NT2/D1 (cell line): Measurements from ENCODE around the gene LAMTOR5.
"Not testable (repeated sequence)": the region's sequence is repeated elsewhere in the genome, so short reads cannot be mapped to it uniquely, and the experiment has no call there.

ENCODE experiments used
- YY1 ChIP-seq: IDR thresholded peaks from 2 replicates; pipeline ENCODE4 v1.6.1; 2011; ENCODE audit not compliant: insufficient read length, insufficient read depth
- ZNF274 ChIP-seq: IDR thresholded peaks from 2 replicates; pipeline ENCODE4 v1.6.1; 2011; ENCODE audit warnings: mild to moderate bottlenecking, low read depth, low read length

- TF ChIP-seq YY1, ZNF274: not testable (repeated sequence)
Measured at GRCh38 chr1:110413045-110413444, 5.6 kb upstream of the LAMTOR5 start.
